Measurements from ENCODE around the gene ATL2.

ATL2 gene

DNA sequence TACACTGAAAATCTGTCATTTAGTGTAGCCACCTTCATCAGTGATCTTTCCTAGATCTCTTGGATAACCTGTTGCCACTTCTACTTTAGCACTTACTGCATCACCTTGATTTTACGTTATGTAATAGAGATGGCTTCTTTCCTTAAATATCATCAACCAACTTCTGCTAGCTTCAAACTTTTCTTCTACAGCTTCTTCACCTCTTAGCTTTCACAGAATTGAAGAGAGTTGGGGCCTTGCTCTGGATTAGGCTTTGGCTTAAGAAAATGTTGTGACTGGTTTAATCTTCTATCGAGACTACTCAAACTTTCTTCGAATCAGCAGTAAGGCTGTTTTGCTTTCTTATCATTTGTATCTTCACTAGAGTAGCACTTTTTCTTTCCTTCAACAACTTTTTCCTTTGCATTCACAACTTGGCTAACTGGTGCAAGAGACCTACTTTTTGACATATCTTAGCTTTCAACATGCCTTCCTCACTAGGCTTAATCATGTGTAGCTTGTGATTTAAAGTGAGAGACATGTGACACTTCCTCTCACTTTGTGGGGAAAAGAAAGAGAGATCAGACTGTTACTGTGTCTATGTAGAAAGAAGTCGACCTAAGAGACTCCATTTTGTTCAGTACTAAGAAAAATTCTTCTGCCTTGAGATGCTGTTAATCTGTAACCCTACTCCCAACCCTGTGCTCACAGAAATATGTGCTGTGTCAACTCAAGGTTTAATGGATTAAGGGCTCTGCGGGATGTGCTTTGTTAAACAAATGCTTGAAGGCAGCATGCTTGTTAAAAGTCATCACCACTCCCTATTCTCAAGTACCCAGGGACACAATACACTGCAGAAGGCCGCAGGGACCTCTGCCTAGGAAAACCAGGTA lies 99.6 kb downstream of the ATL2 start:
- DNase-seq (ENCODE audit: low read depth) = no peak
- H3K4me3 ChIP-seq (ENCODE audit: low read depth, low read length) = no peak overlapping the region
- TF ChIP-seq MYC (IDR thresholded peaks at IDR 0.05; ENCODE audit: low read depth, low read length) = no peak
- TF ChIP-seq POLR2A (IDR thresholded peaks at IDR 0.05; ENCODE audit: extremely low read depth, insufficient read length) = no peak

DNA sequence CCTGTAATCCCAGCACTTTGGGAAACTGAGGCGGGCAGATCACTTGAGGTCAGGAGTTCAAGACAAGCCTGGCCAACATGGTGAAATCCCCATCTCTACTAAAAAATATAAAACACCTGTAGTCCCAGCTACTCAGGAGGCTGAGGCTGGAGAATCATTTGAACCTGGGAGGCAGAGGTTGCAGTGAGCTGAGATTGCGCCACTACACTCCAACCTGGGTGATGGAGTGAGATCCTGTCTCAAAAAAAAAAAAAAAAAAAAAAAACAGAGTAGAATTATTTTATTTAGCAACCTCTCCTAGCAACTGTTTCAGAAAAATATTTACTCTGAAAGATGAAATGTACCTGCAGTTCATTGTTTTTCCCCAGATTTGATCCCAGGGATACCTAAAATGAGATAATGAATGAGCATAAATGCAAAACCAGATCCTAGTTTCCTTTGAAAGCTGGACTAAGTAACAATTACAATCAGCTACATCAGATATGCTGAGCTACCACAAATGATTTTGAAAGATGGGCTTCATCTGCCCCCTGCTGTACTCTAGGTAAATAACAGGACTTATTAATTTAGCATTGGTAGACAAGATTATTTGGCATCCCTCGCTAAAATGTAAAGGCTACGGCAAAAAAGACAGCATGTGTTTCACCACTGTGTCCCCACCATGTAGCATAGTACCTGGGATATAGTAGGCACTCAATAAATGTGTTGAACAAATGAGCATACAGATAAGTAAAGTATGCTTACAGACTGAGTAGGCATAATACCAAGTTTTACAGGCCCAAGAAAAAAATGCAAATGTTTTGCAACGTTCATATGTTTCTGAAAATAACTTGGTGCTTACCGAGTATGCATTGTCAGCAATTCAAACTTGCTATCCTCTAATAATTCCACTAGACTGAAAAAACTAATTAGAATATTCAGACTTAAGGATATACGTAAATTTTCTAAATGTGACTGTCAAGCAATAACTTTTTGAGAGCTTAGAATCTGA lies 102.5 kb downstream of the ATL2 start:
- TF ChIP-seq, protein P1, sequence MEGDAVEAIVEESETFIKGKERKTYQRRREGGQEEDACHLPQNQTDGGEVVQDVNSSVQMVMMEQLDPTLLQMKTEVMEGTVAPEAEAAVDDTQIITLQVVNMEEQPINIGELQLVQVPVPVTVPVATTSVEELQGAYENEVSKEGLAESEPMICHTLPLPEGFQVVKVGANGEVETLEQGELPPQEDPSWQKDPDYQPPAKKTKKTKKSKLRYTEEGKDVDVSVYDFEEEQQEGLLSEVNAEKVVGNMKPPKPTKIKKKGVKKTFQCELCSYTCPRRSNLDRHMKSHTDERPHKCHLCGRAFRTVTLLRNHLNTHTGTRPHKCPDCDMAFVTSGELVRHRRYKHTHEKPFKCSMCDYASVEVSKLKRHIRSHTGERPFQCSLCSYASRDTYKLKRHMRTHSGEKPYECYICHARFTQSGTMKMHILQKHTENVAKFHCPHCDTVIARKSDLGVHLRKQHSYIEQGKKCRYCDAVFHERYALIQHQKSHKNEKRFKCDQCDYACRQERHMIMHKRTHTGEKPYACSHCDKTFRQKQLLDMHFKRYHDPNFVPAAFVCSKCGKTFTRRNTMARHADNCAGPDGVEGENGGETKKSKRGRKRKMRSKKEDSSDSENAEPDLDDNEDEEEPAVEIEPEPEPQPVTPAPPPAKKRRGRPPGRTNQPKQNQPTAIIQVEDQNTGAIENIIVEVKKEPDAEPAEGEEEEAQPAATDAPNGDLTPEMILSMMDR (IDR thresholded peaks at IDR 0.05; ENCODE audit: low read depth, low read length) = peak; percentile 46
- TF ChIP-seq, protein P2, sequence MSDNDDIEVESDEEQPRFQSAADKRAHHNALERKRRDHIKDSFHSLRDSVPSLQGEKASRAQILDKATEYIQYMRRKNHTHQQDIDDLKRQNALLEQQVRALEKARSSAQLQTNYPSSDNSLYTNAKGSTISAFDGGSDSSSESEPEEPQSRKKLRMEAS (IDR thresholded peaks at IDR 0.05; ENCODE audit: low read depth, low read length) = no peak
- no peak overlapping the region for H3K4me3 ChIP-seq (ENCODE audit: low read depth, low read length)
- peak; percentile 89 for DNase-seq (ENCODE audit: low read depth)

DNA sequence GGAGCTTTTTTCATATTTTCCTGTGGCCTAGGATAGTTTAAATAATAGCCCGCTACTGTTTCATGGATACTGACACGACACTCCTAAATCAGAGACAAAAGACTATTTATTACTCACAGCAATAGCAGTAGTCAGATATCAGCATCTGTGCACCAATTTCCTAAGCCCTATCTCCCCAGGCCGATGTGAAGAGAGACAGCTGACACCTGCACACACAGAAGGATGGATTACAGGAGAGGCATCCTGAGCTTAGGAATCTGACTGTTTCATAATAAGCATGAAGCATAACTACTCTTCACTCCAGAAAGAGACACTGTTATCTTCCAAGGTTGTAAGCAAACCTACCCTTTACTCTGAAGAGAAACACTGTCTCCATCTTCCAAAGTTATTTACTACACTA lies 105.4 kb downstream of the ATL2 start:
- no peak for DNase-seq (ENCODE audit: low read depth)
- TF ChIP-seq POLR2A (IDR thresholded peaks at IDR 0.05; ENCODE audit: extremely low read depth, insufficient read length) = no peak
- TF ChIP-seq MYC (IDR thresholded peaks at IDR 0.05; ENCODE audit: low read depth, low read length) = no peak
- TF ChIP-seq, protein P1 (IDR thresholded peaks at IDR 0.05; ENCODE audit: low read depth, low read length) = no peak
- TF ChIP-seq, protein P2 (IDR thresholded peaks at IDR 0.05; ENCODE audit: low read depth, low read length) = no peak
- no peak overlapping the region for H3K4me3 ChIP-seq (ENCODE audit: low read depth, low read length)

DNA sequence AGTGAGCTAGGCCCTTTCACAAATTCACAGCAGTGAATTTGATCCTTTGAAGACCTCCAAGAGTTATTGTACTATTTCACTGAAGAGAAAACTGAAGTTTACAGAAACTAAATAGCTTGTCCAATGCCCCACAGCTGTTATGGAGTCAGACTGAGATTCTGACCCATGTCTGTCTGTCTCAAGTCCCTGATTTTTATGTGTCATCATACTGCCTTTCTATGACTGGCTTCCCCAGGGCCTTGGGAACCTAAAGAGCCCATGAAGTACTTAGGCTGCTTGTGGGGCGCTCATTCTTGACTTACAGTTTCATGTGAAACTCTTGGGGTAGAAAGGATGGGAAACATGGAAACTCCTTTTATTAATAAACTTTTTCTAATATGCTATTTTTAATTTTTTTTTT lies 107.7 kb downstream of the ATL2 start:
- no peak overlapping the region for H3K4me3 ChIP-seq (ENCODE audit: low read depth, low read length)
- DNase-seq (ENCODE audit: low read depth) = no peak
- TF ChIP-seq, protein P2 (IDR thresholded peaks at IDR 0.05; ENCODE audit: low read depth, low read length) = no peak
- TF ChIP-seq MYC (IDR thresholded peaks at IDR 0.05; ENCODE audit: low read depth, low read length) (no peak), POLR2A (IDR thresholded peaks at IDR 0.05; ENCODE audit: extremely low read depth, insufficient read length) (no peak)
- TF ChIP-seq, protein P1 (IDR thresholded peaks at IDR 0.05; ENCODE audit: low read depth, low read length) = no peak

DNA sequence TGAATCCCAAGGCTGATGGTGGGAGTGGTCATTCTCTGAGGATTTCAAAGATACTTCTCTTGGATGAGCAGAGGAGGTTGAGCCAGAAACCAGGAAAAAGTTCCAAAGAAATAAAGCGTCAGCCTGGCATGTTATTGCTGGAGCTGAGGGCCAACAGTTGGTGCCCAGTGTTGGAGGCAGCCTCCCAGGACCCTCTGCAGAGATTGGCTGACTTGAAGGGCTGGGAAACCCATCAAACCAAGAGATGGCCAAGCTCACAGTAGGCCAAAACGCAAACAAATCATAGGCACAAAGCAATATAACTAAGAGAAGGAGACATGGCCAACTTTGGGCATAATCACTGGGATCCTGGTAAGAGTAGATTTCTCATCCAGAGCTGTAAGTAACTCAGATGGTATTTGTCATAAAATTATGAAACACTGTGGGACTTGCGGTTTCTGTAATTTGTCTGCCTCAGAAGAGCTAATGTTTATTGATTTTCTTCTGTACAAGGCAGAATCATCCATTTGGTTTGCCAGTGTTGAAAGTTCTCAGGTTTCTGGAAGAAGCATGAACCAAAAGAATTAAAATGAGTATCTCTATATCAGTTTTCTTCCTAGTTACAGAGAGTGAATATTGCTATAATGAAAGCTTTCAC lies 108.3 kb downstream of the ATL2 start:
- DNase-seq (ENCODE audit: low read depth) = peak; percentile 77
- TF ChIP-seq, protein P2 (IDR thresholded peaks at IDR 0.05; ENCODE audit: low read depth, low read length) = no peak
- TF ChIP-seq, protein P1 (IDR thresholded peaks at IDR 0.05; ENCODE audit: low read depth, low read length) = no peak
- TF ChIP-seq MYC (IDR thresholded peaks at IDR 0.05; ENCODE audit: low read depth, low read length) (no peak), POLR2A (IDR thresholded peaks at IDR 0.05; ENCODE audit: extremely low read depth, insufficient read length) (no peak)
- no peak overlapping the region for H3K4me3 ChIP-seq (ENCODE audit: low read depth, low read length)

All from NB4 (cell line).